Vagina (tissue), 2 donors: ENCODE results near the gene TGM5. TPM values are rescaled to one million over a fixed set of nuclear protein-coding genes. Genes with fewer than 3 reads are reported as not detected.
A peak's percentile ranks its signal among the peaks of the same experiment; 100 is the strongest.

ENCODE experiments used
- DNase-seq, 2 donors: peaks; one replicate each; pipeline ENCODE4 v3.0.0-alpha.2; 2017; ENCODE audit errors: extremely low spot score in 2 of 2
- H3K27ac ChIP-seq: fragments of 200-600 bp; sonication (generic); one replicate; pipeline ENCODE4 v1.5.1; 2019
- H3K27me3 ChIP-seq: fragments of 200-600 bp; sonication (generic); one replicate; pipeline ENCODE4 v1.5.1; 2019
- H3K36me3 ChIP-seq, 2 donors: fragments of 200-600 bp; sonication (generic); one replicate each; pipeline ENCODE4 v1.5.1; 2017 to 2019
- H3K4me1 ChIP-seq: fragments of 200-600 bp; sonication (generic); one replicate; pipeline ENCODE4 v1.5.1; 2019
- H3K4me3 ChIP-seq, 2 donors: fragments of 200-600 bp; sonication (generic); 1 replicate in 1 of 2; 2 replicates in 1 of 2; pipeline ENCODE4 v1.5.1; 2016 to 2019
- H3K9me3 ChIP-seq: fragments of 200-600 bp; sonication (generic); one replicate; pipeline ENCODE4 v1.5.1; 2019
- POLR2A ChIP-seq, 2 donors: fragments of 450-650 bp; IDR thresholded peaks; one replicate each; pipeline ENCODE4 v1.6.1; 2017; ENCODE audit warnings: antibody characterized with exemption in 2 of 2, mild to moderate bottlenecking in 2 of 2, moderate library complexity in 2 of 2
- POLR2AphosphoS5 ChIP-seq, 2 donors: sonication (generic); formaldehyde crosslinking; IDR thresholded peaks; one replicate each; pipeline ENCODE4 v1.9.0; 2017; ENCODE audit warnings: antibody characterized with exemption in 2 of 2, mild to moderate bottlenecking in 2 of 2, low read depth in 1 of 2; ENCODE audit not compliant: insufficient read depth in 1 of 2
- intact Hi-C: fragments of 100-400 bp; cut with DNase I; formaldehyde crosslinking; loops from one replicate; pipeline ENCODE4 v1.15.1; 2023
- total RNA-seq: library from RNA; depleted of rRNA; stranded (reverse); fragments of >200 nt; gene quantifications from one replicate; pipeline ENCODE4 v1.2.3, GENCODE V29; 2016
- TF ChIP-seq, protein P1 (sequence below), 3 experiments: fragments of 450-650 bp in 2 of 3; fragments of 200-600 bp in 1 of 3; sonication (generic) in 1 of 3; IDR thresholded peaks; one replicate each; pipeline ENCODE4 v1.5.1; 2017 to 2019; ENCODE audit warnings: antibody characterized with exemption in 3 of 3, mild to moderate bottlenecking in 2 of 3, moderate library complexity in 2 of 3

TGM5 gene
- total RNA-seq, 1 donor from 2014 or later: 8.3 TPM

DNA sequence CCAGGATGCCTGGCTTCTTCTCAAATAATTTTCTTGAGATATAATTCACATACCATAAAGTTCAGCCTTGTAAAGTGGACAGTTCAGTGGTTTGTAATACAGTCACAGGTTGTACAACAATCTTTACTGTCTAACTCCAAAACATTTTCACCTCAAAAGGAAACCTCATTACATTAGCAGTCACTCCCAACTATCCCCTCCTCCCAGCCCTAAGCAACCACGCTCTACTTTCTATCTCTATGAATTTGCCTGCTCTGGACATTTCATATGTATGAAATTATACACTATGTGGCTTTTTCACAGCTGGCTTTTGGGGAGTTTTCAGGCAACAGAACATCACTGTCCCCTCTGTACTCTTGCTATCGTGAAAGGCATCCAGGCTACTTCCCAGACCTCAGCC, 17.5 kb downstream of the TGM5 start:
- Histone ChIP-seq H3K9me3 (no peaks in the 10 kb centered on the region), H3K27ac (no peak overlapping the region), H3K4me1 (no peaks in the 10 kb centered on the region), H3K4me3 (no peak overlapping the region), H3K27me3 (no peaks in the 10 kb centered on the region), H3K36me3 (no peaks in the 10 kb centered on the region)
- intact Hi-C loops: no loop called here
- DNase-seq: peak in 1 of 2 donors; percentile 64
- TF ChIP-seq POLR2AphosphoS5 (IDR thresholded peaks at IDR 0.05; ENCODE audit: insufficient read depth in 1 of 2, low read depth in 1 of 2) (no peak), POLR2A (IDR thresholded peaks at IDR 0.05) (no peak)
- TF ChIP-seq, protein P1, sequence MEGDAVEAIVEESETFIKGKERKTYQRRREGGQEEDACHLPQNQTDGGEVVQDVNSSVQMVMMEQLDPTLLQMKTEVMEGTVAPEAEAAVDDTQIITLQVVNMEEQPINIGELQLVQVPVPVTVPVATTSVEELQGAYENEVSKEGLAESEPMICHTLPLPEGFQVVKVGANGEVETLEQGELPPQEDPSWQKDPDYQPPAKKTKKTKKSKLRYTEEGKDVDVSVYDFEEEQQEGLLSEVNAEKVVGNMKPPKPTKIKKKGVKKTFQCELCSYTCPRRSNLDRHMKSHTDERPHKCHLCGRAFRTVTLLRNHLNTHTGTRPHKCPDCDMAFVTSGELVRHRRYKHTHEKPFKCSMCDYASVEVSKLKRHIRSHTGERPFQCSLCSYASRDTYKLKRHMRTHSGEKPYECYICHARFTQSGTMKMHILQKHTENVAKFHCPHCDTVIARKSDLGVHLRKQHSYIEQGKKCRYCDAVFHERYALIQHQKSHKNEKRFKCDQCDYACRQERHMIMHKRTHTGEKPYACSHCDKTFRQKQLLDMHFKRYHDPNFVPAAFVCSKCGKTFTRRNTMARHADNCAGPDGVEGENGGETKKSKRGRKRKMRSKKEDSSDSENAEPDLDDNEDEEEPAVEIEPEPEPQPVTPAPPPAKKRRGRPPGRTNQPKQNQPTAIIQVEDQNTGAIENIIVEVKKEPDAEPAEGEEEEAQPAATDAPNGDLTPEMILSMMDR (IDR thresholded peaks at IDR 0.05): no peak

DNA sequence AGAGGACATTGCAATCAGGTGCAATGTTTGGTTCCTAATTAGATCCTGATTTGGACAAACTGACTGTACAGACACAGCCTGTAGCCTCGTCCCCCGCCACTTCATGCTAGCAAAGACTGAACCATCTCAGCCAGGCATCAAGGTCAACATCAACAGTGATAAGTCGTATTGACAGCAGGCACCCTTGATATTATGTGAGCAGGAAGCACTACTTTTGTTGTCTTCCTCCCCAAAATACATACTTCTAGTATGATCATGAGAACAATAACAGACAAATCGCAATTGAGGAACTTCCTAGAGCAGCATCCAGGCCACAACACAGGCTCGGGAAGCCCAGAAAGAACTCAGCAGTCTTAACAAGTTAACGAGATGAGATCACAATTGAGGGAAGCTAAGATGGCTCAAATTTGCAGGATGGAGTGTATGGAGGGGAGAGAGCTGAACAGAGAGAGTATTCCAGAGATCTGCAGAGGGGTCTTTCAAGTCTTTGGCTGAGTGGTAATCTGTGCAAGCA, 20.4 kb downstream of the TGM5 start:
- DNase-seq: peak; percentile 7 to 52
- Histone ChIP-seq H3K27ac (no peak overlapping the region), H3K4me3 (no peak overlapping the region), H3K27me3 (no peaks in the 10 kb centered on the region), H3K36me3 (no peaks in the 10 kb centered on the region), H3K9me3 (no peaks in the 10 kb centered on the region), H3K4me1 (no peaks in the 10 kb centered on the region)
- TF ChIP-seq POLR2A (IDR thresholded peaks at IDR 0.05) (no peak), POLR2AphosphoS5 (IDR thresholded peaks at IDR 0.05; ENCODE audit: insufficient read depth in 1 of 2, low read depth in 1 of 2) (no peak)
- TF ChIP-seq, protein P1 (IDR thresholded peaks at IDR 0.05): no peak
- intact Hi-C loops: no loop called here

DNA sequence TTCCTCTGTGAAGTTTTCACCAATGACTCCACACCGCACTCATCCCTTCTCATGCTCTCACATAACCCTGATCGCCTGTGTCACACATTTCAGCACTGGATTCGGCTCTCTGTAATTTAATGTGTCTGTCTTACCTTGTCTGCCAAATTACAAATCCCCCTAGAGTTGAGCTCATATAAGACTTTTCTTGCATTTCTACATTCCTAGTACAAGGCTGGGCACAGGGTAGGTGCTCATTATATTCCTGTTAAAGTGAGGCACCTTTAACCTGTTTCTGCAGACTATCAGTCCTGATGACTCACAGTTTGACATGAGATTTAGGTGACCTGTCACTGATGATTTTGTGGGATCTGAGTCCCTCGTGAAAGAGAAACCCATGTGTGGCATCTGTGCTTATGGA, 22.6 kb downstream of the TGM5 start:
- Histone ChIP-seq H3K4me3 (no peak overlapping the region), H3K27ac (no peak overlapping the region), H3K27me3 (no peaks in the 10 kb centered on the region), H3K4me1 (no peaks in the 10 kb centered on the region), H3K36me3 (no peaks in the 10 kb centered on the region), H3K9me3 (no peaks in the 10 kb centered on the region)
- peak; percentile 19 to 37 for DNase-seq
- no peak for TF ChIP-seq POLR2A (IDR thresholded peaks at IDR 0.05)
- TF ChIP-seq, protein P1 (IDR thresholded peaks at IDR 0.05): no peak
- no peak for TF ChIP-seq POLR2AphosphoS5 (IDR thresholded peaks at IDR 0.05; ENCODE audit: insufficient read depth in 1 of 2, low read depth in 1 of 2)
- intact Hi-C loops: no loop called here

DNA sequence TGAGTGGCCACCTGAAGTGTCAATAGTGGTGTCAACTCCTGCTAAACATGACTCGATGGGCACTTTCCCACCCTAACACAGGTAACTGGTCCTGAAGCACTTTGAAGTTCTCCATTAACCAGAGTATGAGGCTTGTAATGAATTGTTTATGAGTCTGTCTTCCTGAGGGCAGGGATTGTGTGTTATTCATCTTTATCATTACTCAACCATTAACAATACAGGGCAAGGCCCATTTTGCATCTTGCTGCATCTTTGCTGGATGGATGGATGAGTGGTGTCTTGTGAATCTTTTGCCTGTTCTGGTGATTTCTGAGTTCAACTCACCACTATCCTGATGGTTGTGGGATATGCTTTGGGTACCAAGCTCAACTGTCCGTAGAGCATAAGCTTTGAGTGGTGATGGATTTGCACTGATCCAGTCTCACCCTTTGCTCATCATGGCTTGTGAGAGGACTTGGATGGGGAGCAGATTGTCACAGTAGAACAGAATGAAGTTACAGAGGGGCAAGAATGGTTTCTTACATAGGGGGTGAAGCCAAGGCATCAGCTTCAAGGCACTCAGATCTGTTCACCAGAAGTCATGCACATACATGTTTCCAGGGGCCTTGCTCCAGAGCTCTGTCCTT, 23.6 kb downstream of the TGM5 start:
- no peak for TF ChIP-seq POLR2A (IDR thresholded peaks at IDR 0.05)
- TF ChIP-seq, protein P1 (IDR thresholded peaks at IDR 0.05): no peak
- TF ChIP-seq POLR2AphosphoS5 (IDR thresholded peaks at IDR 0.05; ENCODE audit: insufficient read depth in 1 of 2, low read depth in 1 of 2): no peak
- Histone ChIP-seq H3K4me3 (no peak overlapping the region), H3K4me1 (peaks cover 6% of the 10 kb centered on the region), H3K9me3 (no peaks in the 10 kb centered on the region), H3K27me3 (no peaks in the 10 kb centered on the region), H3K27ac (no peak overlapping the region), H3K36me3 (no peaks in the 10 kb centered on the region)
- intact Hi-C loops: no loop called here
- DNase-seq: peak; percentile 54 to 72

DNA sequence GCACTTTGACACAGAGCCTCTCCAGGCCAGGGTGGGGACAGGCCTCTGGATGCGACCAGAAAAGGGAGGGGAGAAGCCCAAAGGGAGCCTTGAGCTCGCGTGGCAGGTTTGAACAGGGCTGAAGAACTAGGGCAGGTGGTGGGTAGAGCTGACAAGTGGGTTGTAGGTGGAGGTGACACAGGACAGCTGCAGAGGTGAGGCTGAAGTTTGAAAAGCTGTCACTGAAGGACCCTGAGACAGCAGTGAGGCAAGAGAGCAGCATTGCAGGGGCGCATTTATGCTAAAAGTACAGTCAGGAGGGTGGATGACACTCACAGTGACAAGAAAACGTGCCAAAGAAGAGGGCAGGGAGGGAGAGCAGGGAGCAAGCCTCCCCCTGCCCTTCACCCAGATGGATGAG, 24.1 kb downstream of the TGM5 start:
- Histone ChIP-seq H3K36me3 (no peaks in the 10 kb centered on the region), H3K27me3 (no peaks in the 10 kb centered on the region), H3K4me1 (peaks cover 6% of the 10 kb centered on the region), H3K27ac (no peak overlapping the region), H3K9me3 (no peaks in the 10 kb centered on the region), H3K4me3 (no peak overlapping the region)
- DNase-seq: peak; percentile 9 to 80
- no peak for TF ChIP-seq POLR2AphosphoS5 (IDR thresholded peaks at IDR 0.05; ENCODE audit: insufficient read depth in 1 of 2, low read depth in 1 of 2)
- TF ChIP-seq, protein P1 (IDR thresholded peaks at IDR 0.05): no peak
- no peak for TF ChIP-seq POLR2A (IDR thresholded peaks at IDR 0.05)
- intact Hi-C loops: no loop called here
